Measurements from ENCODE around the gene ZFAND4.
"Not testable (repeated sequence)": the region's sequence is repeated elsewhere in the genome, so short reads cannot be mapped to it uniquely, and the experiment has no call there.

Gene ZFAND4

DNA sequence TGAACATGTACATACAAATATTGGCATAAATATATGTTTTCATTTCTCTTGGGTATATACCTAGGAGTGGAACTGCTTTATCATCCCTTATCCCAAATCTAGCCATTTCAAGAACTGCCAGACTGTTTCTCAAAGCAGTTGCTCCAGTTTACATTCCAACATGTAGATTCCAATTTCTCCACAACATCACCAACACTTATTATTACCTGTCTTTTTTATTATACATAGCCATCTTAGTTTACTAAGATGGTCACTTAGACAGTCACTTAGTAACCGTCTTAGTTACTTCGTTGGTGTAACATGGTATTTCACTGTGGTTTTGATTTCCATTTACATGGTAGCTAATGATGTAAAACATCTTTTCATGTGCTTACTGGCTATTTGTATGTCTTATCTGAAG is 82.7 kb downstream of the ZFAND4 start:
- DNase-seq (ENCODE audit: low read depth, low spot score) = no peak

DNA sequence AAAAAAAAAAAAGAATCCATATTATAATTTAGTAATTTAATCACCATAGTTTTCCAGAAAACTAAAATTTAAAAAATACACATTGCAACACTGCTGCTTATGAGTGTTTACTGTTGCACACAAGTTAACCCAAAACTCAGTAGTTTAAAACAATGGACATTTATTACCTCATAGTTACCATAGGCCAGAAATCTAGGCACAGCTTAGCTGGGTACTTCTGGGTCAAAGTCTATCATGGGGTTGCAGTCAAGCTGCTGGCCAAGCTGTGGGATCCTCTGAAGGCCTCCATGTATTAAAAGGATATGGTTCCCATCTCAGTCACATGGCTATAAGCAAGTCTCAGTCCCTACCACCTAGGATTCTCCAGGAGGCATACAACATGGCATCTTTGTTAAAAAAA is 83.6 kb downstream of the ZFAND4 start:
- DNase-seq (ENCODE audit: low read depth, low spot score) = no peak

DNA sequence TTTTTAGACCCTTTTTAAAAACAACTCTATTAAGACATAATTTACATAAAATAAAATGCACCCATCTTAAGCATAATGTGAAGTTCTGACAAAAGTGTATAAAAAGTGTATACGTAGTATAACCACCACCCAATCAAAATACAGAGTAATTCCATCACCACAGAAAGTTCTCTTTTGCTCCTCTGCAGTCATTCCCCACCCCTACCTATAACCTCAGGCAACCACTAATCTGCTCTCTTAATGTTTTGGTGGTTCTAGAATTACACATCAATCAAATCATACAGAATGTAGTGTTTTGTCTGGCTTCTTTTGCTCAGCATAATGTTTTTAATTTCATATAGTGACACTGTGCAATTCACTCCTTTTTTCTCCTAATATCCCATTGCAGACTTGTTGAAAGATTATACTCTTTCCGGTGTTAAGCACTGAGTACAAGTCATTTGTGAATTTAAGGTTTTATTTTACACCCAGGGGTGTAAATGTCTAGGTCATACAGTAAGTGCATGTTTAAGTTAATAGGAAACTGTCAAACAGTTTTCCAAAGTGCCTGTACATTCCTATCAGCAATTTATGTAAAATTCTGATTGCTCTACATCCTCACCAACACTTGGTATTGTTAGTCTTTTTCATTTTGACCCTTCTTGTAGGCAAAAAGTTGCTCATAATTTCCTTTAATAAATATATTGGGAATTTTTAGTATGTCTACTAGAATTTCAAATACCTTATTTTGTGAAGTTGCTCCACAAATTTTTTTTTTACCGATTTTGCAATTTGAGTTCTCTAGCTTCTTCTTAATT is 86.3 kb downstream of the ZFAND4 start:
- DNase-seq (ENCODE audit: low read depth, low spot score) = no peak

DNA sequence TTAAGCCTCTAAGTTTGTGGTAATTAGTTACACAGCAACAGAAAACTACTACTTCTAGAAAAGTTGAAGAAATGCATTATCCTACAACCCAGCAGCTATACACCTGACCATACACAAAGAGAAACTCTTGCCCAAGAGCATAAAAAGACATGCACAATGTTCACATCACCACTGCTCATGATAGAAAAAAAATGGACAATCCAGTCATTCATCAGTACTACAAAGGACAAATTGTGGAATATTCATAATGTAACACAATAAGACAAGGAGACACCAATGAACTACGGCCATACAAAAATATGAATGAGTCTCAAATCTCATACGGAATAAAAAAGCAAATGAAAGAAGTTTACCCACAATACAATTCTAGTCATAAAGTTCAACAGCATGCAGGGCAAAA is 87.4 kb downstream of the ZFAND4 start:
- DNase-seq (ENCODE audit: low read depth, low spot score) = no peak

DNA sequence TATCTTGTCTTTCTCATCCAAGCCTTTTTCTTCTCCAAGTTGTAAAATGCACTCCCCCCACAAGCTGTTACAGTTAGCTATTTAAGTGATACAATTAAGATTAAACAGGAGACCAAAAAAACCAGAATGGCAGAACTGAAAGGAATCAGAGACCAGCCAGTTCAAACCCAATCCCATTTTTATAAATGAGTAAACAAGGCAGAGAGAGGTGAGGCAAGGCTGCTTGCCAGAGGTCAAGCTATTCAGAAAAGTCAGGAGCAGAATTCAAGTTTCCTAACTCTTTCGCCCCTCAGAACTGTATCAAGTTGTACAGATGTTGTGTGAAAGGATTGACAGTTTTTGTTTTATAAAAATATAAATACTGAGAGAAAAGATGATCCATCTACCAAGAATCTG is 90.2 kb downstream of the ZFAND4 start:
- no peak for DNase-seq (ENCODE audit: low read depth, low spot score)

DNA sequence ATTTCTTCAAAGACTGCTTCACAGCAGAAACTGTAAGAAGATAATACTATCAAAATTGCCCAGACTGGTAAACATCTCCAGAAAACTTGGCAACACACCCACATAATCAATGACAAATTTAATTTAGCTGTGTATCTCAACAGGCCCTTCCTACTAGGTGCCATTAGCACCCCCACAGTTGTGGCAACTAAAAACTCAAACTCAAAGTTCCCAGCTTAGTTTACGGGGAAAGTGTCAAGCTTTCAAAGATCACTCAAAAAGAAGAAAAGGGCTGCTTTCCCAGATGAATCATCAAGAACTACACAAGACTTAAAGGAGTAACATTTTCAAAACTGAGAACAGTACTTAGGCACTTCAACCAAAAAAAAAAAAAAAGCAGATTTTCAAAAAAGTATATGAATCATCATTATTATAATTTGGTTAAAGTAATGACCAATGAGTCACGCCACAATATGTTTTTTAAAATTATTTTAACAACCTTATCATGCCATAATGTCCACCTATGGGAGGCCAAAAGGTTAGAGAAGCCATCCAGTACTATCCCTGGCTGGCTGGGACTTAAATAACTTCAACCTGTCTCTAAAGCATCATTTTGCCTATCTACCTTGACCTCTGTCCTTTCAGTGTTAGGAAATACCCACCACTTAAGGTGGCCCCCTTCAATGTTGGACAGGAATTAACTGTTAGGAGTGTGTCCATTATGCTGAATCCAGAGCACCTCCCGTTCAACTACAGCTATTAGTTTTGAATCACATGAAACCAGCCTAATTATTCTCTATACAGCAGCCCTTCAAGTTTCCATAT is 90.8 kb downstream of the ZFAND4 start:
- no peak for DNase-seq (ENCODE audit: low read depth, low spot score)

DNA sequence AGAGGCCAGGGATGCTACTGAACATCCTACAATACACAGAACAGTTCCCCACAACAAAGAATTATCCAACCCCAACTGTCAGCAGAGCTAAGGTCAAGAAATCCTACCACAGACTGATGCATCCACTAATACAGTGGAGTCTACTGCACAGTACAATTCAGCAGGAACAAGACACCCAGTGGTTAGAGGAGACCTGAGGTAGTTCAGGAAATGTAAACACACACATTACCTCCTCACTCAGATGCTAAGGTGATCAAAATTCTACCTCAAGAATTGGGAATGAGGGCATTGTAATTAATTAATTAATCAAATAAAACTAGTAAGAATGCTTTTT is 91.4 kb downstream of the ZFAND4 start:
- DNase-seq (ENCODE audit: low read depth, low spot score) = no peak

DNA sequence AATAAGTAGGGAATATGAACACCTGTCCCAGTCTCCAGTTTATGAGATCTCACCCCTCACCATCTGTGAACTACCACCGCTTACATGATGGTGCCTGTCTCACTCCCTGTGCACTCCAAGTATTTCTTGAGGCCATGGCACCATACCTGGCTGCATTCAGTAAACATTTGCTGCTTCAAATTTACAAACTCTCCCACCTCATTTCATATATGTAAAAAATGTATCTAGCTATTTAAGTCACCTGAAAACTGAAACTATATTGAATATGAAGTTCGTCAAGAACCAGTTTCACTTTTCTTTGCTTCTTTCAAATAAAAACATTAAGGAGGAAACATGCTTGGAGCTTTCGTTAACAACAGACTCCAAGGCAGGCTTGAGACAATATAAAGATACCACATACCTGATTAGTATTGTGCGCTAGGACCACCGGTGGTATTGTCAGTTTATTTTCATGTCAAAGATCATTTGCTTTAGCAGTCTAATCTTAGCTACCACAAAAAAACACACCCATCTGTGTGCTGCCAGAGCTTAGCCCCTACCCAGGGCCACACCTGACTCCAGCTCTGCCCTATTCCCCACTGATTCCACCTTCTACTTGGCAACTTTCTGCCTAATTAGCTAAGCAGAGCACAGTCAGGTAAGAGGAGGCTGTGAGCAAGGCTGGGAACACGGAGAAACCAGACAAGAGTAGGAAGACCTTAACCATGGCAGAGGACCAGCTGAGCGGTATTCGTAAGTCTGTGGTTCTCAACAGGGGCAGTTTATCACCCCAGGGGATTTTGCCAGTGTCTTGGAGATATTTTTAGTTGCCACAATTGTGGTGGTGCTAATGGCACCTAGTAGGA is 92.0 kb downstream of the ZFAND4 start:
- no peak for DNase-seq (ENCODE audit: low read depth, low spot score)

DNA sequence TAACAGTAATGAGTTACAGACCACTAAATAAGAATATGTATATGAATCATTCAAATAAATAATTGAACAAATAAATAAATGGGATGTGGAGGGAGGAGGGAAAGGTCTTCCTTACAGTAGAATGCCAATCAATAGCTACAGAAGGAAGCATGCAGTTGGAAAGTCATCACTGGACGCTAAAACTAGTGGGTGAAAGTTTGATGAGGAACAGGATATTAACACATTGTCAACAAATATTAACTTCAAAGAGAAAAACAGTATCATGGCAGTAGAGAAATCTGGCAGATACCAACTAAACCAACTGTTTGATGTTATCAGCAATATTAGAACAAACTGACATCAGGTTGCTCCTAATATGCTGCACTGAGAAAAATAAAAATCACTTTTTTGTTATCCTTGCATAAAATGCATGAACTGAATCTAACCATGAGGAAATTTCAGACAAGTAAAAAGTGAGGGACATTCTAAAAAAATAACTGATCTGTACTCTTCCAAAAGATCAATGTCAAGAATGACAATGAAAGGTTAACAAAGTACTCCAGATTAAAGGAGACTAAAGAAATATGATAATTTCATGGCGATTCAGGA is 94.1 kb downstream of the ZFAND4 start:
- DNase-seq (ENCODE audit: low read depth, low spot score) = no peak

DNA sequence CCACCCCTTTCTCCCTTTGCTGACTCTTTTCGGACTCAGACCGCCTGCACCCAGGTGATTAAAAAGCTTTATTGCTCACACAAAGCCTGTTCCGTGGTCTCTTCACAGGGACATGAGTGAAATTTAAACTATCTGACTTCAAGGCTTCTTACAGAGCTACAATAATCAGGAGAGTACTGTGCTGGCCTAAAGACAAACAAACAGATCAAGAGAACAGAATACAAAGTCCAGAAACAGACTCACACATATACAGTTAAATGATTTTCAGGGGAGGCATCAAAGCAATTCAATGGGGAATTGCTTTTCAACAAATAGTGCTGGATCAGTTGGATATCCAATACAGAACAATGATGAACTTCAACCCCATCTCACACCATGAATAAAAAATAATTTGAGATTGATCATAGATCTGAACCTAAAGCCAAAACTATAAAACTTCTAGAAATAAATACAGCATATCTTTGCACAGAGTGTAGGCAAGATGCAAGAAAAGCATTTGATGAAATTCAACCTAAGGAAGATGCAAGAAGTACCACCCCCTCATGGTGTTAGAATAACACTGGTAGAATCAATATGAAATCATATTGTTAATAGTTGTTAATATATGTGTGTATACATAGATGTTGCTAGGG is 96.5 kb downstream of the ZFAND4 start:
- no peak for DNase-seq (ENCODE audit: low read depth, low spot score)

DNA sequence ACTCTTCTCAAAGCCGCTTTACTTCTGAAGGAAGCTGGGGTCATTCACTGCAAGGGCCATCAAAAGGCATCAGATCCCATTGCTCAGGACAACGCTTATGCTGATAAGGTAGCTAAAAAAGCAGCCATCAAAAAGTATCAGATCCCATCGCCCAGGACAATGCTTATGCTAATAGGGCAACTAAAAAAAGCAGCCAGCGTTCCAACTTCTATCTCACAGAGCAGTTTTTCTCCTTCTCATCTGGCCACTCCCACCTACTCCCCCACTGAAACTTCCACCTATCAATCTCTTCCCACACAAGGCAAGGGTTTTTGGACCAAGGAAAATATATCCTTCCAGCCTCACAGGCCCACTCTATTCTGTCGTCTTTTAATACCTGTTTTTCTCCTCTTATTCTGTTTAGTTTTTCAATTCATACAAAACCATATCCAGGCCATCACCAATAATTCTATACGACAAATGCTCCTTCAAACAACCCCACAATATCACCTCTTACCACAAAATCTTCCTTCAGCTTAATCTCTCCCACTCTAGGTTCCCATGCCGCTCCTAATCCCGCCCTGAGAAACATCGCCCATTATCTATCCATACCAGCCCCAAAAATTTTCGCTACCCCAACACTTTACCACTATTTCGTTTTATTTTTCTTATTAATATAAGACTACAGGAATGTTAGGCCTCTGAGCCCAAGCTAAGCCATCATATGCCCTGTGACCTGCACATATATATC is 97.4 kb downstream of the ZFAND4 start:
- not testable (repeated sequence) for DNase-seq (ENCODE audit: low read depth, low spot score)

DNA sequence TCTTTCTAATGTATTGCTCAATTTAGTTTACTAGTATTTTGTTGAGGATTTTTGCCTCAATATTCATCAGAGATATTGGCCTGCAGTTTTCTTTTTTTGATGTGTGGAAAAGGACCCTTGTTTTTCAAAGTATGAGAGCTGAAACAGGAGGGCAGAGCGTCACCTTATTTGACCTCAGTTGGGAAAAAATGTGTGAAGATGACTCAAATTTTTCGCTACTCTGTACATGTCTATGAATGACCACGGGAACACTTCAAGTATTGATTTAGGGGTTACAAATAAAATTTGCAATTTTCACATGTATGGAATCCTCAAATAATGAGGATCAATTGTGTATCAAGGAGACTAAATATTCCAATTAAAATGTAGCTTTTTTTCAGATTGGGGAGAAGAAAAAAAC is 103.1 kb downstream of the ZFAND4 start:
- DNase-seq (ENCODE audit: low read depth, low spot score) = no peak

DNA sequence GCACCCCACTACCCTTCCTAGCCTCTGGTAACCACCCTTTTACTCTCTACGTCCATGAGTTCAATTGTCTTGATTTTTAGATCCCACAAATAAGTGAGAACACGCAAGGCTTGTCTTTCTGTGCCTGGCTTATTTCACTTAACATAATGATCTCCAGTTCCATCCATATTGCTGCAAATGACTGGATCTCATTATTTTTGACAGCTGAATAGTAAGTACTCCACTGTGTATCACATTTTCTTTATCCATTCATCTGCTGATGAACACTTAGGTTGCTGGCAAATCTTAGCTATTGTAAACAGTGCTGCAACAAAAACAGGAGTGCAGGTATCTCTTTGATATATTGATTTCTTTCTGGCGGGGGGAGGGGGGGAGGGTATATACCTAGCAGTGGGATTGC is 106.2 kb downstream of the ZFAND4 start:
- no peak for DNase-seq (ENCODE audit: low read depth, low spot score)

Measured in smooth muscle cell of the brain vasculature (primary cell).